ENCODE measurements around the gene MNAT1. TPM values are rescaled to one million over a fixed set of nuclear protein-coding genes. Genes with fewer than 3 reads are reported as not detected.
A peak's percentile ranks its signal among the peaks of the same experiment; 100 is the strongest.
"Not testable (repeated sequence)": the region's sequence is repeated elsewhere in the genome, so short reads cannot be mapped to it uniquely, and the experiment has no call there.

The MNAT1 gene
- total RNA-seq, 3 donors from 2014 or later, result 30.6 to 70.4 (median 50.8) TPM

DNA sequence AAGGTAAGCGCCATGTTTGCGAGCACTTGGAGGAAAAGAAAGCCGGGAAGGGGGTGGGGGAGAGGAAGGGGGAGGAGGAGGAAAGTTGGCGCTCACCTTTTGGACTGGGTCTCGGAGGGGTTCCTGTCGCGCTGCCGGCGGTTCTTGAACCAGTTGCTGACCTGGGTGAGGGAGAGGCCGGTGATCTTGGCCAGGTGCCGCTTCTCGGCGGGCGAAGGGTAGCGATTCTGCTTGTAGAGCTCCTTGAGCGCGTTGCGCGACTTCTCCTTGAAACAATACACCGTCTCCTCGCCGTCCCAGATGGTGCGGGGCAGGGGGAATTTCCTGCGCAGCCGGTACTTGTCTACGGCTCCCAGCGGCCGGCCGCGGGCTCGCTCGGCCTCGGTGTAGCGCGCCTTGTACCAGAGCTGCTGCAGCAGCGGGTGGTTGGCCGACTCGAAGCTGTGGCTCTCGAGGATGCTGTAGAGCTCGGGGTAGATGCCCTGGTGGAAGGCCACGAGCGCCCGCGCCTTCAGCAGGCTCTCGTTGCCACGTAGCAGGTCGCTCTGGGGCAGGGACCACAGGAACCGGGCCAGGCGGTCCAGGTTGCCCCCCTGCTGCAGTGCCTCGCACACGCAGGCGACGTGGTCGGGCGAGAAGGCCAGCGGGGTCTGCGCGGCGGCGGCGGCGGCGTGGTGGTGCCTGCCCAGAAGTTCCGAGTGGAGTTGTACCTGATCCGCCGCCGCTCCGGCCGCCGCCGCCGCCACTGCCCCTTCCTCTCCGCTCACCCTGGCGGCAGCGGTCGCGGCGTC, 11.2 kb upstream of the MNAT1 start:
- Histone ChIP-seq H3K4me1 (no peaks in the 10 kb centered on the region), H3K36me3 (no peaks in the 10 kb centered on the region), H3K27me3 (peaks cover 0 to 4% of the 10 kb centered on the region in 2 donors), H3K9me3 (no peaks in the 10 kb centered on the region), H3K4me3 (peak overlapping the region; percentile 65 to 93 (median 69)), H3K27ac (peak overlapping the region; percentile 63 to 83)
- DNase-seq (ENCODE audit: low spot score in 2 of 2), result peak in 1 of 2 donors; percentile 57
- intact Hi-C loops (cut with DNase I; ENCODE audit: low total_unique reads), result no loop called here
- TF ChIP-seq, protein P1, sequence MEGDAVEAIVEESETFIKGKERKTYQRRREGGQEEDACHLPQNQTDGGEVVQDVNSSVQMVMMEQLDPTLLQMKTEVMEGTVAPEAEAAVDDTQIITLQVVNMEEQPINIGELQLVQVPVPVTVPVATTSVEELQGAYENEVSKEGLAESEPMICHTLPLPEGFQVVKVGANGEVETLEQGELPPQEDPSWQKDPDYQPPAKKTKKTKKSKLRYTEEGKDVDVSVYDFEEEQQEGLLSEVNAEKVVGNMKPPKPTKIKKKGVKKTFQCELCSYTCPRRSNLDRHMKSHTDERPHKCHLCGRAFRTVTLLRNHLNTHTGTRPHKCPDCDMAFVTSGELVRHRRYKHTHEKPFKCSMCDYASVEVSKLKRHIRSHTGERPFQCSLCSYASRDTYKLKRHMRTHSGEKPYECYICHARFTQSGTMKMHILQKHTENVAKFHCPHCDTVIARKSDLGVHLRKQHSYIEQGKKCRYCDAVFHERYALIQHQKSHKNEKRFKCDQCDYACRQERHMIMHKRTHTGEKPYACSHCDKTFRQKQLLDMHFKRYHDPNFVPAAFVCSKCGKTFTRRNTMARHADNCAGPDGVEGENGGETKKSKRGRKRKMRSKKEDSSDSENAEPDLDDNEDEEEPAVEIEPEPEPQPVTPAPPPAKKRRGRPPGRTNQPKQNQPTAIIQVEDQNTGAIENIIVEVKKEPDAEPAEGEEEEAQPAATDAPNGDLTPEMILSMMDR (IDR thresholded peaks at IDR 0.05), result no peak

DNA sequence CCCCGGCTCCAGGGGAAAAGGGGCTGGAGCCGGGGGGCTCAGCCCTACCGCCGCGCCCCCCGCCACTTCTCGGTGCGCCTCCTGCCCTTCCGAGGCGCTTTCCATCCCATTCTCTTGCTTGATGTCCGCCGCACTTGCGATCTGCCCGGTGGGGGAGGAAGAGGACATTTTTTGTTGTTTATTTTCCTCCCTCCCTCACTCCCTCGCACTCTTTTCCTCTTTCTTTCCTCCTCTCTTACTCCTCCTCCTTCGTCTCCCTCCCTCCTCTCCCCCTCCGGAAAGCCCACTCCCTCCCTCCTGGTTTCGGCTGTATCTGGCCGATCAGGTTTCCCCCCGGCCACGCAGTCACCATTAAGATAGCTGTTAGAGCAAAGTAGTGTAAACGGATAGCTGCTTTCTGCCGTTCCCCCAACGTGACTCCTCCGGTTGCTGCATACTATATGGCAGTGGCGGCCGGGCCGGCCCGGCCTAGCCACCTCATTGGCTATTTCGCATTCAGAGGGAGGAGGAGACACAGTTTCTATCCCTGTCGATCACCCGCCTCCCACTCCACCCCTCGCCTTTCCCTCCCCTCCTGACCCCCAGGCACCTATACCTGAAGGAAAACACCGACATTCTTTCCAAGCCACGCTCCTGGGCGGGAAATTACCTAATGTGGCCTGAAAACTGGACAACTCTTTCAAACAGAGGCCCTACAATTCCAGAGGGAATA, 10.5 kb upstream of the MNAT1 start, which contains the start of gene SIX4:
SIX4 (minus strand) TSS at position 445 of the 712 bp plus-strand sequence; CDS start at position 168, 277 bp downstream.
- intact Hi-C loops (cut with DNase I; ENCODE audit: low total_unique reads), result no loop called here
- peaks cover 0 to 4% of the 10 kb centered on the region in 2 donors for H3K27me3 ChIP-seq

DNA sequence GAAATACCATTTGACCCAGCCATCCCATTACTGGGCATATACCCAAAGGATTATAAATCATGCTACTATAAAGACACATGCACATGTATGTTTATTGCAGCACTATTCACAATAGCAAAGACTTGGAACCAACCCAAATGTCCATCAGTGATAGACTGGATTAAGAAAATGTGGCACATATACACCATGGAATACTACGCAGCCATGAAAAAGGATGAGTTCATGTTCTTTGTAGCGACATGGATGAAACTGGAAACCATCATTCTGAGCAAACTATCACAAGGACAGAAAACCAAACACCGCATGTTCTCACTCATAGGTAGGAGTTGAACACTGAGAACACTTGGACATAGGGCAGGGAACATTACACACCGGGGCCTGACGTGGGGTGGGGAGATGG, 3.3 kb upstream of the MNAT1 start:
- H3K27me3 ChIP-seq; intact Hi-C loops (cut with DNase I; ENCODE audit: low total_unique reads); H3K36me3 ChIP-seq; DNase-seq (ENCODE audit: low spot score in 2 of 2); H3K9me3 ChIP-seq; H3K4me3 ChIP-seq; H3K27ac ChIP-seq: not testable (repeated sequence)
- H3K4me1 ChIP-seq, result peaks cover 3 to 10% of the 10 kb centered on the region in 2 donors

More for the DNA sequence above, 10.5 kb upstream of the MNAT1 start, which contains the start of gene SIX4:
- Histone ChIP-seq H3K4me1 (no peaks in the 10 kb centered on the region), H3K36me3 (no peaks in the 10 kb centered on the region), H3K27ac (peak within 1 kb of the TSS; percentile 63 to 83), H3K4me3 (peak within 1 kb of the TSS; percentile 65 to 93 (median 69)), H3K9me3 (no peaks in the 10 kb centered on the region)
- TF ChIP-seq, protein P1 (IDR thresholded peaks at IDR 0.05), result no peak
- peak; percentile 16 for TF ChIP-seq POLR2A (IDR thresholded peaks at IDR 0.05)
- TF ChIP-seq POLR2AphosphoS5 (IDR thresholded peaks at IDR 0.05), result peak in 1 of 3 donors; percentile 29
- peak; percentile 64 to 67 for DNase-seq (ENCODE audit: low spot score in 2 of 2)

DNA sequence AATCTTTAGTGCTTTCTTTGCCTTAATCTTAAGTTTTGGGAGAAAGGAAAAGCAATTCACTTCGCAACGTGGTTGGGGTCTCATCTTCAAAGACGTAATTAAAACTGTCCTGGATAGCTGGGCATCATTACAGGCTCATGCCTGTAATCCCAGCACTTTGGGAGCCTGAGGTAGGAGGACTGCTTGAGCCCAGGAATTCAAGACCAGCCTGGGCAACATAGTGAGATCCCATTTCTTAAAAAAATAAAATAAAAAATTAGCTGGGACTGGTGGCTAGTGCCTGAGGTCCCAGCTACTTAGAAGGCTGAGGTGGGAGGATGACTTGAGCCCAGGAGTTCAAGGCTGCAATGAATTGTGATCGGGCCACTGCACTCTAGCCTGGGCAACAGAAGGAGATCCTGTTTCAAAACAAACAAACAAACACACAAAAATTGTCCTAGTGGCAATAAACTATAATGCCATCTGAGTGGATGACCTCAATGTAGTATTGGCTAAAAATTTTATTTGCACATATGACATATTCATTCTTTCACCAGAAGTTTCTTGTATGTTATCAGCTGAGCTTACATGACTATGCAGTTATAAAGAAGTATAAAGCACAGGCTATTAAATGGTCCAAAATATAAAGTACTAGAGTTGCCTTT, 1.6 kb upstream of the MNAT1 start:
- Histone ChIP-seq H3K4me3 (no peak overlapping the region), H3K27ac (no peak overlapping the region), H3K9me3 (no peaks in the 10 kb centered on the region), H3K4me1 (peaks cover 3 to 13% of the 10 kb centered on the region in 2 donors), H3K36me3 (no peaks in the 10 kb centered on the region), H3K27me3 (no peaks in the 10 kb centered on the region)
- intact Hi-C loops (cut with DNase I; ENCODE audit: low total_unique reads), result no loop called here
- DNase-seq (ENCODE audit: low spot score in 2 of 2), result no peak
- no peak for TF ChIP-seq POLR2A (IDR thresholded peaks at IDR 0.05)
- no peak for TF ChIP-seq POLR2AphosphoS5 (IDR thresholded peaks at IDR 0.05)
- TF ChIP-seq, protein P1 (IDR thresholded peaks at IDR 0.05), result no peak

DNA sequence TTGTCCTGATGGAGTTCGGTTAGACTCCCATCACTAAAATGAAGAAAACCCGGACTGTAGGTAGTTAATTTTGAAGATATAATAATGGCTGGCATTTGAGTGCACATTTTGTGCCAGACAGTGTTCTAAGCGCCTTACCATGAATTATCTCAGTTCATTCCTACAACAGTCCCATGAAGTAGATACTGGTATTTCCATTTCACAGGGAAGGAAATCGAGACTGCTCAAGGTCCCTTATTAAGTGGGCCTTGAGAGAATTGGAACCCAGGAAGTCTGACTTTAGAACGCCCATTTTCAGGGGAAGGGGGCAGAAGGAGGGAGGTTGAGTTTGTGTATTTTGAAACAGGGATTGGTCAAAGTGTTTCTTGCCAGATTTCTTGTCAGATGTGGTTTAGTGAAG, 855 bp downstream of the MNAT1 start:
- Histone ChIP-seq H3K4me3 (peak overlapping the region; percentile 81 to 94 (median 85)), H3K27me3 (no peaks in the 10 kb centered on the region), H3K4me1 (peaks cover 3 to 13% of the 10 kb centered on the region in 2 donors), H3K9me3 (no peaks in the 10 kb centered on the region), H3K27ac (peak overlapping the region; percentile 87 to 89), H3K36me3 (no peaks in the 10 kb centered on the region)
- DNase-seq (ENCODE audit: low spot score in 2 of 2), result no peak
- intact Hi-C loops (cut with DNase I; ENCODE audit: low total_unique reads), result no loop called here
- TF ChIP-seq POLR2AphosphoS5 (IDR thresholded peaks at IDR 0.05), result no peak
- TF ChIP-seq, protein P1 (IDR thresholded peaks at IDR 0.05), result no peak
- TF ChIP-seq POLR2A (IDR thresholded peaks at IDR 0.05), result no peak
